Measurements from ENCODE around the gene PTBP1.

GRCh38 chr19:784541-784940, 12.7 kb upstream of the PTBP1 start:
- no peak for TF ChIP-seq CTCF (IDR thresholded peaks at IDR 0.05; ENCODE audit: low read depth, low read length)
- TF ChIP-seq POLR2A (IDR thresholded peaks at IDR 0.05; ENCODE audit: extremely low read depth, insufficient read length): no peak
- TF ChIP-seq MAX (IDR thresholded peaks at IDR 0.05; ENCODE audit: low read depth, low read length): no peak
